ENCODE measurements around the gene EVX1. TPM values are rescaled to one million over a fixed set of nuclear protein-coding genes. Genes with fewer than 3 reads are reported as not detected.

The EVX1 gene
- total RNA-seq, 4 donors from 2014 or later = 1.4 to 17.2 (median 3.4) TPM; not detected in 1

GRCh38 chr7:27248911-27249723, 6.5 kb downstream of the EVX1 start:
- no peak for DNase-seq
- in situ Hi-C loops (cut with MboI; ENCODE audit: low pct_ligation_motif_present in 1 of 4, low pct_unique_long_range_greater_than_20kb in 1 of 4, low sequenced_read_pairs in 3 of 4) (no loop called here), intact Hi-C loops (cut with DNase I; ENCODE audit: low total_unique reads) (no loop called here)
- Histone ChIP-seq H3K27me3 (peaks cover 100% of the 10 kb centered on the region), H3K4me3 (no peak overlapping the region), H3K4me1 (peaks cover 11 to 34% (median 29%) of the 10 kb centered on the region in 4 donors), H3K27ac (no peak overlapping the region), H3K9me3 (no peaks in the 10 kb centered on the region), H3K36me3 (no peaks in the 10 kb centered on the region)
- 50 to 52% methylated on average over 5 to 23 of the region's 23 CpGs for WGBS, 2 donors (ENCODE audit: low coverage in 1 of 2)
- TF ChIP-seq POLR2AphosphoS5 (IDR thresholded peaks at IDR 0.05) (no peak), EP300 (IDR thresholded peaks at IDR 0.05; ENCODE audit: low read depth) (no peak), POLR2A (IDR thresholded peaks at IDR 0.05) (no peak)
- TF ChIP-seq, protein P1, sequence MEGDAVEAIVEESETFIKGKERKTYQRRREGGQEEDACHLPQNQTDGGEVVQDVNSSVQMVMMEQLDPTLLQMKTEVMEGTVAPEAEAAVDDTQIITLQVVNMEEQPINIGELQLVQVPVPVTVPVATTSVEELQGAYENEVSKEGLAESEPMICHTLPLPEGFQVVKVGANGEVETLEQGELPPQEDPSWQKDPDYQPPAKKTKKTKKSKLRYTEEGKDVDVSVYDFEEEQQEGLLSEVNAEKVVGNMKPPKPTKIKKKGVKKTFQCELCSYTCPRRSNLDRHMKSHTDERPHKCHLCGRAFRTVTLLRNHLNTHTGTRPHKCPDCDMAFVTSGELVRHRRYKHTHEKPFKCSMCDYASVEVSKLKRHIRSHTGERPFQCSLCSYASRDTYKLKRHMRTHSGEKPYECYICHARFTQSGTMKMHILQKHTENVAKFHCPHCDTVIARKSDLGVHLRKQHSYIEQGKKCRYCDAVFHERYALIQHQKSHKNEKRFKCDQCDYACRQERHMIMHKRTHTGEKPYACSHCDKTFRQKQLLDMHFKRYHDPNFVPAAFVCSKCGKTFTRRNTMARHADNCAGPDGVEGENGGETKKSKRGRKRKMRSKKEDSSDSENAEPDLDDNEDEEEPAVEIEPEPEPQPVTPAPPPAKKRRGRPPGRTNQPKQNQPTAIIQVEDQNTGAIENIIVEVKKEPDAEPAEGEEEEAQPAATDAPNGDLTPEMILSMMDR (IDR thresholded peaks at IDR 0.05) = no peak

- Histone ChIP-seq H3K27ac (no peak overlapping the region), H3K4me1 (peaks cover 9 to 28% (median 27%) of the 10 kb centered on the region in 4 donors), H3K4me3 (no peak overlapping the region), H3K36me3 (no peaks in the 10 kb centered on the region), H3K27me3 (peaks cover 99% of the 10 kb centered on the region), H3K9me3 (no peaks in the 10 kb centered on the region)
- TF ChIP-seq POLR2AphosphoS5 (IDR thresholded peaks at IDR 0.05) = no peak
- TF ChIP-seq, protein P1 (IDR thresholded peaks at IDR 0.05) = no peak
- no peak for TF ChIP-seq EP300 (IDR thresholded peaks at IDR 0.05; ENCODE audit: low read depth)
- TF ChIP-seq POLR2A (IDR thresholded peaks at IDR 0.05) = no peak
- WGBS, 2 donors (ENCODE audit: low coverage in 1 of 2) = 56 to 76% methylated on average over 5 to 19 of the region's 19 CpGs
- DNase-seq = no peak
- intact Hi-C loops (cut with DNase I; ENCODE audit: low total_unique reads) (no loop called here), in situ Hi-C loops (cut with MboI; ENCODE audit: low pct_ligation_motif_present in 1 of 4, low pct_unique_long_range_greater_than_20kb in 1 of 4, low sequenced_read_pairs in 3 of 4) (no loop called here)
These were observed 7.3 kb downstream of the EVX1 start for GRCh38 chr7:27249724-27250556.

- Histone ChIP-seq H3K27ac (no peak overlapping the region), H3K4me1 (peaks cover 2 to 22% (median 20%) of the 10 kb centered on the region in 4 donors), H3K27me3 (peaks cover 92% of the 10 kb centered on the region), H3K9me3 (no peaks in the 10 kb centered on the region), H3K4me3 (no peak overlapping the region), H3K36me3 (no peaks in the 10 kb centered on the region)
- in situ Hi-C loops (cut with MboI; ENCODE audit: low pct_ligation_motif_present in 1 of 4, low pct_unique_long_range_greater_than_20kb in 1 of 4, low sequenced_read_pairs in 3 of 4) = no loop called here
- TF ChIP-seq POLR2A (IDR thresholded peaks at IDR 0.05) = no peak
- TF ChIP-seq POLR2AphosphoS5 (IDR thresholded peaks at IDR 0.05) = no peak
- TF ChIP-seq, protein P1 (IDR thresholded peaks at IDR 0.05) = no peak
- no peak for TF ChIP-seq EP300 (IDR thresholded peaks at IDR 0.05; ENCODE audit: low read depth)
- 51 to 52% methylated on average over 5 to 6 of the region's 6 CpGs for WGBS, 2 donors (ENCODE audit: low coverage in 1 of 2)
- intact Hi-C loops (cut with DNase I; ENCODE audit: low total_unique reads) = no loop called here
- DNase-seq = no peak
These were observed 8.0 kb downstream of the EVX1 start for GRCh38 chr7:27250557-27251070.

DNA sequence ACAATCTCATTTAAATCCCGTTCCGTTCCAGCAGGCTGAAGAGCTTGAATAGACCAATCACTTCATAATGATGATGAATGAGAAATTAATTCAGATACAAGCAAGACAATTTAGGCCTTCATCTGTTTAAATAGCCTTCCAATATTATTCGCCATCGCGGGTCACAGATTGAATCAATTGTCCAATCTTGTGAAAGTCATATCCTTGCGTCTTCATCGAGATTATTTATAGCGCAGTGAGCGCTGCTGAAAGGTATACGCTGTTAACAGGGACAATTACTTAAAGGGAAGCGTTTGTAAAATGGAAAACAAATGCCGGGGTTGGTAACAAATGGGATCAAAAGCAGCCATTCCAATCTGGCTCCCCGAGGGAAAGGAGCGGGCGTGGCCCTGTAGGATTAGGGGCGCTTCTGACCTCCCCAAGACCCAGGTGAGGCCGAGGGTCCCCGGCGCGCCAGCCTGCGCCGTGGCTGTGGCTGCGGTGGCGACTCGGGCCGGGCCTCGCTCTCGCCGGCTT, 8.6 kb downstream of the EVX1 start:
- intact Hi-C loops (cut with DNase I; ENCODE audit: low total_unique reads) = no loop called here
- Histone ChIP-seq H3K36me3 (no peaks in the 10 kb centered on the region), H3K27ac (no peak overlapping the region), H3K4me1 (peaks cover 0 to 16% (median 14%) of the 10 kb centered on the region in 4 donors), H3K4me3 (peak overlapping the region in 1 of 4 donors; percentile 4), H3K9me3 (no peaks in the 10 kb centered on the region), H3K27me3 (peaks cover 86% of the 10 kb centered on the region)
- no peak for DNase-seq
- WGBS, 2 donors (ENCODE audit: low coverage in 1 of 2) = 36 to 50% methylated on average over 7 to 22 of the region's 29 CpGs
- TF ChIP-seq, protein P1 (IDR thresholded peaks at IDR 0.05) = no peak
- no peak for TF ChIP-seq POLR2AphosphoS5 (IDR thresholded peaks at IDR 0.05)
- no peak for TF ChIP-seq POLR2A (IDR thresholded peaks at IDR 0.05)
- in situ Hi-C loops (cut with MboI; ENCODE audit: low pct_ligation_motif_present in 1 of 4, low pct_unique_long_range_greater_than_20kb in 1 of 4, low sequenced_read_pairs in 3 of 4) = no loop called here

Data from transverse colon (tissue), 4 donors.